GM12878 (cell line): ENCODE results near the gene GNG13.

Source experiments
- CTCF ChIP-seq, 3 experiments: IDR thresholded peaks in 2 of 3; conservative IDR thresholded peaks in 1 of 3; 2 replicates each; pipeline ENCODE4 v1.5.1; 2011; ENCODE audit warnings: low read depth in 3 of 3, low read length in 3 of 3, mild to moderate bottlenecking in 3 of 3, control low read depth in 2 of 3, moderate library complexity in 2 of 3, inconsistent platforms in 1 of 3, mixed read lengths in 1 of 3; ENCODE audit not compliant: control insufficient read depth in 2 of 3, insufficient read depth in 1 of 3; ENCODE audit errors: extremely low read depth in 1 of 3
- ZNF207 ChIP-seq: fragments of 450-650 bp; IDR thresholded peaks from 2 replicates; pipeline ENCODE4 v1.6.1; 2014; ENCODE audit warnings: antibody characterized with exemption, mild to moderate bottlenecking, borderline replicate concordance

DNA sequence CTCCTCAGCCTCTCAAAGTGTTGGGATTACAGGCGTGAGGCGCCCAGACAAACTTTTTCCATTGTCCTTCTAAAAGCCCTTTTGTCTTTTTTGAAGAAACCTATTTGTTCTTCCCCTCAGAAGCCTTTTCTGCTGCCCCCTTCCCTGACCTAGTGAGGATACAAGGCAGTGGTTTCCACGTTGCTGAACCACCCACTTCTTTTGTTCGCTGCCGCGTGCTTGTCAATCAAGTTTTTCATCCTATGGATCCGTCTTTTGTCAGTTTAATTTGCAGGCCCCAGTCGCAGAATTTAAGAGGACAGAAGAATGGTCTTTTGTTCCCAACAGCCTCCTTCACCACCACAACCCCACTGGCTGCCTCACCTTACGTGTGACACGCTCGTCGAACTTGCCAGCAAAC lies 20.2 kb upstream of the GNG13 start:
- no peak for TF ChIP-seq CTCF (IDR thresholded peaks at IDR 0.05 in 2 of 3, conservative IDR thresholded peaks at IDR 0.05 in 1 of 3; ENCODE audit: control insufficient read depth in 2 of 3, extremely low read depth in 1 of 3, insufficient read depth in 1 of 3, low read depth in 3 of 3, low read length in 3 of 3)
- TF ChIP-seq ZNF207: no peak
